Fibroblast of lung (primary cell): ENCODE measurements around the gene SEMA5A. TPM values are rescaled to one million over a fixed set of nuclear protein-coding genes. Genes with fewer than 3 reads are reported as not detected.

Source experiments
- DNase-seq, 2 donors: peaks; one replicate each; pipeline versions ENCODE4 v3.0.0 to v3.0.0-alpha.2; 2010; ENCODE audit warnings: low read depth in 2 of 2
- H2AFZ ChIP-seq: 2 replicates; pipeline ENCODE4 v1.5.1; 2012; ENCODE audit warnings: low read length, control low read depth, inconsistent platforms
- H3K27ac ChIP-seq: 2 replicates; pipeline ENCODE4 v1.5.1; 2011; ENCODE audit warnings: low read length, control low read depth; ENCODE audit not compliant: insufficient read depth
- H3K27me3 ChIP-seq: 2 replicates; pipeline ENCODE4 v1.5.1; 2011; ENCODE audit warnings: mild to moderate bottlenecking, low read length; ENCODE audit not compliant: control insufficient read depth, insufficient read depth
- H3K36me3 ChIP-seq: 2 replicates; pipeline ENCODE4 v1.5.1; 2011; ENCODE audit warnings: low read length; ENCODE audit not compliant: control insufficient read depth, insufficient read depth
- H3K4me1 ChIP-seq: 2 replicates; pipeline ENCODE4 v1.5.1; 2011; ENCODE audit warnings: low read length; ENCODE audit not compliant: control insufficient read depth, insufficient read depth; ENCODE audit errors: extremely low read depth
- H3K4me2 ChIP-seq: 2 replicates; pipeline ENCODE4 v1.5.1; 2011; ENCODE audit warnings: low read length, control low read depth; ENCODE audit not compliant: insufficient read depth; ENCODE audit errors: extremely low read depth
- H3K4me3 ChIP-seq, 4 experiments: fragments of 200-600 bp in 1 of 4; sonication (generic) in 1 of 4; replicated peaks in 1 of 4; 2 replicates each; pipeline ENCODE4 v1.5.1; 2011 to 2016; ENCODE audit warnings: low read length in 4 of 4, low read depth in 3 of 4, mild to moderate bottlenecking in 3 of 4, control low read depth in 2 of 4, inconsistent platforms in 1 of 4, mixed read lengths in 1 of 4; ENCODE audit not compliant: insufficient read depth in 1 of 4; ENCODE audit errors: control extremely low read depth in 1 of 4
- H3K79me2 ChIP-seq: 2 replicates; pipeline ENCODE4 v1.5.1; 2012; ENCODE audit warnings: mild to moderate bottlenecking, low read length, inconsistent platforms; ENCODE audit not compliant: control insufficient read depth, insufficient read depth
- H3K9ac ChIP-seq: 2 replicates; pipeline ENCODE4 v1.5.1; 2011; ENCODE audit warnings: mild to moderate bottlenecking, low read length, control low read depth; ENCODE audit not compliant: insufficient read depth
- H3K9me3 ChIP-seq: 2 replicates; pipeline ENCODE4 v1.5.1; 2012; ENCODE audit warnings: low read depth, low read length; ENCODE audit not compliant: control insufficient read depth, insufficient read depth
- H4K20me1 ChIP-seq: 2 replicates; pipeline ENCODE4 v1.5.1; 2011; ENCODE audit warnings: low read length; ENCODE audit not compliant: control insufficient read depth, insufficient read depth; ENCODE audit errors: extremely low read depth
- CTCF ChIP-seq, 2 donors: IDR thresholded peaks in 1 of 2; conservative IDR thresholded peaks in 1 of 2; 1 replicate in 1 of 2; 2 replicates in 1 of 2; pipeline ENCODE4 v1.5.1; 2011 to 2012; ENCODE audit warnings: low read length in 2 of 2, control low read depth in 1 of 2, inconsistent platforms in 1 of 2, low read depth in 1 of 2, mild to moderate bottlenecking in 1 of 2
- EZH2 ChIP-seq: IDR thresholded peaks from 2 replicates; pipeline ENCODE4 v1.5.1; 2012; ENCODE audit warnings: low read length, control low read depth, mild to moderate bottlenecking; ENCODE audit errors: missing control alignments
- polyA plus RNA-seq, 2 donors: library from polyadenylated mRNA; depleted of rRNA in 1 of 2; stranded (reverse) in 1 of 2; unstranded in 1 of 2; fragments of >200 nt; gene quantifications; 2 replicates each; pipeline ENCODE4 v1.2.1, GENCODE V29; 2011 to 2012; ENCODE audit warnings: missing spikeins in 1 of 2
- total RNA-seq: library from RNA; depleted of rRNA; stranded (reverse); fragments of >200 nt; gene quantifications from 2 replicates; pipeline ENCODE4 v1.2.1, GENCODE V29; 2014

Gene SEMA5A
- total and polyA plus RNA-seq, 2 donors (not counting 1 experiment from before 2014, with no cell fraction given): 30.6 to 49.0 TPM

GRCh38 chr5:9547122-9547947 is 1.5 kb upstream of the SEMA5A start:
- peak overlapping the region; percentile 88 for H3K4me2 ChIP-seq

GRCh38 chr5:9545136-9545991 is 511 bp downstream of the SEMA5A start:
- Histone ChIP-seq H3K9me3 (no peaks in the 10 kb centered on the region), H4K20me1 (no peaks in the 10 kb centered on the region), H3K4me3 (peak overlapping the region; percentile 77 to 98 (median 82)), H3K9ac (peak overlapping the region; percentile 79), H2AFZ (no peak overlapping the region), H3K27me3 (no peaks in the 10 kb centered on the region), H3K27ac (peak overlapping the region; percentile 66), H3K4me1 (no peaks in the 10 kb centered on the region), H3K79me2 (peaks cover 73% of the 10 kb centered on the region), H3K4me2 (peak overlapping the region; percentile 75), H3K36me3 (peaks cover 9% of the 10 kb centered on the region)
- TF ChIP-seq CTCF (conservative IDR thresholded peaks at IDR 0.05 in 1 of 2, IDR thresholded peaks at IDR 0.05 in 1 of 2; ENCODE audit: low read depth in 1 of 2, low read length in 2 of 2): no peak
- TF ChIP-seq EZH2: no peak
- peak in 1 of 2 donors; percentile 6 for DNase-seq

More at GRCh38 chr5:9547122-9547947, 1.5 kb upstream of the SEMA5A start:
- H3K36me3 ChIP-seq: peaks cover 14% of the 10 kb centered on the region
- peak; percentile 75 to 82 for DNase-seq
- no peaks in the 10 kb centered on the region for H4K20me1 ChIP-seq
- peak overlapping the region; percentile 1 for H2AFZ ChIP-seq
- no peaks in the 10 kb centered on the region for H3K4me1 ChIP-seq
- peaks cover 63% of the 10 kb centered on the region for H3K79me2 ChIP-seq
- H3K27ac ChIP-seq: peak overlapping the region; percentile 83
- peak overlapping the region; percentile 81 to 99 (median 93) for H3K4me3 ChIP-seq
- H3K27me3 ChIP-seq: no peaks in the 10 kb centered on the region
- TF ChIP-seq EZH2 (no peak), CTCF (conservative IDR thresholded peaks at IDR 0.05 in 1 of 2, IDR thresholded peaks at IDR 0.05 in 1 of 2; ENCODE audit: low read depth in 1 of 2, low read length in 2 of 2) (no peak)
- H3K9ac ChIP-seq: peak overlapping the region; percentile 68
- no peaks in the 10 kb centered on the region for H3K9me3 ChIP-seq

GRCh38 chr5:9544502-9545135 is 1.3 kb downstream of the SEMA5A start:
- DNase-seq: peak; percentile 75 to 85
- H2AFZ ChIP-seq: peak overlapping the region; percentile 37
- peak overlapping the region; percentile 79 for H3K9ac ChIP-seq
- peak overlapping the region; percentile 66 for H3K27ac ChIP-seq
- no peaks in the 10 kb centered on the region for H3K4me1 ChIP-seq
- H3K79me2 ChIP-seq: peaks cover 75% of the 10 kb centered on the region
- H4K20me1 ChIP-seq: no peaks in the 10 kb centered on the region
- no peaks in the 10 kb centered on the region for H3K9me3 ChIP-seq
- H3K36me3 ChIP-seq: peaks cover 5% of the 10 kb centered on the region
- H3K4me2 ChIP-seq: peak overlapping the region; percentile 75
- peak overlapping the region; percentile 77 to 98 (median 82) for H3K4me3 ChIP-seq
- no peak for TF ChIP-seq EZH2
- peak; percentile 73 to 96 for TF ChIP-seq CTCF (conservative IDR thresholded peaks at IDR 0.05 in 1 of 2, IDR thresholded peaks at IDR 0.05 in 1 of 2; ENCODE audit: low read depth in 1 of 2, low read length in 2 of 2)
- H3K27me3 ChIP-seq: no peaks in the 10 kb centered on the region
